ENCODE results near the gene ERLEC1. TPM values are rescaled to one million over a fixed set of nuclear protein-coding genes. Genes with fewer than 3 reads are reported as not detected.
A peak's percentile ranks its signal among the peaks of the same experiment; 100 is the strongest.

Gene ERLEC1, protein sequence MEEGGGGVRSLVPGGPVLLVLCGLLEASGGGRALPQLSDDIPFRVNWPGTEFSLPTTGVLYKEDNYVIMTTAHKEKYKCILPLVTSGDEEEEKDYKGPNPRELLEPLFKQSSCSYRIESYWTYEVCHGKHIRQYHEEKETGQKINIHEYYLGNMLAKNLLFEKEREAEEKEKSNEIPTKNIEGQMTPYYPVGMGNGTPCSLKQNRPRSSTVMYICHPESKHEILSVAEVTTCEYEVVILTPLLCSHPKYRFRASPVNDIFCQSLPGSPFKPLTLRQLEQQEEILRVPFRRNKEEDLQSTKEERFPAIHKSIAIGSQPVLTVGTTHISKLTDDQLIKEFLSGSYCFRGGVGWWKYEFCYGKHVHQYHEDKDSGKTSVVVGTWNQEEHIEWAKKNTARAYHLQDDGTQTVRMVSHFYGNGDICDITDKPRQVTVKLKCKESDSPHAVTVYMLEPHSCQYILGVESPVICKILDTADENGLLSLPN
- 10 to 100 TPM; 32.4 to 33.6 TPM for total RNA-seq
- polyA plus RNA-seq = 10 to 100 TPM; 37.1 to 47.3 TPM

DNA sequence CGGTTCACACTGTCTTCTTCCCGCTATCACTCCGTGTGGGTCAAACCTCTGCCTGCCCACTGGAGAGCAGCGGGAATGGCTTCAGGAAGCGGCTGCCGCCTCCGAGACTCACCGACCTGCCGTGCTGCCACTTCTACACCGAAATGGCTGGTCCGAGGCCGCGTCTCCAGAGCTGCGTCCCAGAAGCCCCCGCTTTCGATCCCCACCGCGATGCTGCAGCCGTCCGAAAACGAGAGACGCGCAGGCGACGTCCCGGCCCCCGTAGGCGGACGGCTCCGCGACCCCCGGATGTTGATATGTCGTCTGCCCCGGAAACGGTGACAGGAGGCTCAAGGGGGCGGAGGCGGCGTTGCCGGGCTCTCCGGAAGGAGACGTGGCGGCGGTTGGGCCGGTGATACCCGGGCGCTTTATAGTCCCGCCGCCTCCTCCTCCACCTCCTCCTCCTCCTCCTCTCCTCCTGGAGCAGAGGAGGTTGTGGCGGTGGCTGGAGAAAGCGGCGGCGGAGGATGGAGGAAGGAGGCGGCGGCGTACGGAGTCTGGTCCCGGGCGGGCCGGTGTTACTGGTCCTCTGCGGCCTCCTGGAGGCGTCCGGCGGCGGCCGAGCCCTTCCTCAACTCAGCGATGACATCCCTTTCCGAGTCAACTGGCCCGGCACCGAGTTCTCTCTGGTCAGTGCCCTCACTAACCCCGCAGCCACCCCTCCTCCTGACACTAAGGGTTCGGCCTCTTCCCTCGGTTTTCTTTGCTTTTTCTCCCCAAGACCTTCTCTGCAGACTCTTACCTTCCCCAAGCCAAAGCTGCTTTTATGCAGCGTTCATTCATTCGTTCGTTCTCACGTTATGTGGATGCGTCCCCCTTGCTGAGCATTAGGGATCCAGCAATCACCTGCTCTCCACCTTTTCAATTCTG, at the start of gene ERLEC1, which contains the start of gene ASB3:
ERLEC1 (plus strand) TSS at position 340 of the 909 bp plus-strand sequence; CDS start at position 507, 167 bp downstream.
ASB3 (minus strand) TSS at position 249 of the 909 bp plus-strand sequence. CDS start 21,381 bp downstream, outside the sequence.
- Histone ChIP-seq H3K27me3 (ENCODE audit: insufficient read depth, low read length) (no peaks in the 10 kb centered on the region), H3K9me3 (ENCODE audit: control insufficient read depth in 1 of 2, low read length in 2 of 2) (no peaks in the 10 kb centered on the region), H3K4me1 (ENCODE audit: insufficient read depth, low read length) (peaks cover 49% of the 10 kb centered on the region), H3K27ac (ENCODE audit: low read depth, low read length) (peak within 1 kb of the TSS; percentile 86), H3K4me3 (ENCODE audit: low read length in 2 of 2) (peak within 1 kb of the TSS; percentile 80 to 96), H3K36me3 (ENCODE audit: insufficient read depth, low read length) (no peaks in the 10 kb centered on the region)
- POLR2A ChIA-PET (ENCODE audit: partially characterized antibody) = interaction anchor here (0.8 to 6.2 kb wide), 6 partner anchors 16 to 771 kb away, joined by 3 to 66 read pairs (median 4); partner anchors contain the start of gene CHAC2
- peak; percentile 85 to 90 (median 87) for DNase-seq
- Mint-ChIP-seq H3K27me3 (no peaks in the 10 kb centered on the region), H3K27ac (peak within 1 kb of the TSS; percentile 90 to 99 (median 95)), H3K36me3 (peaks cover 7 to 25% of the 10 kb centered on the region in 2 donors), H3K9me3 (no peaks in the 10 kb centered on the region), H3K4me1 (peaks cover 36 to 73% (median 52%) of the 10 kb centered on the region in 4 donors), H3K4me3 (peak within 1 kb of the TSS; percentile 91 to 100 (median 96))
- CTCF ChIA-PET (ENCODE audit: partially characterized antibody) = interaction anchor here (1.0 to 1.4 kb wide), 3 partner anchors 8 to 20 kb away, joined by 3 to 6 read pairs (median 3); partner anchors contain the start of gene CHAC2
- intact Hi-C loops (cut with micrococcal nuclease) = loop anchor here (1.0 to 10.0 kb wide), 4 partner anchors 19 to 936 kb away; partner anchors contain the start of genes ACYP2, EML6 and PSME4

DNA sequence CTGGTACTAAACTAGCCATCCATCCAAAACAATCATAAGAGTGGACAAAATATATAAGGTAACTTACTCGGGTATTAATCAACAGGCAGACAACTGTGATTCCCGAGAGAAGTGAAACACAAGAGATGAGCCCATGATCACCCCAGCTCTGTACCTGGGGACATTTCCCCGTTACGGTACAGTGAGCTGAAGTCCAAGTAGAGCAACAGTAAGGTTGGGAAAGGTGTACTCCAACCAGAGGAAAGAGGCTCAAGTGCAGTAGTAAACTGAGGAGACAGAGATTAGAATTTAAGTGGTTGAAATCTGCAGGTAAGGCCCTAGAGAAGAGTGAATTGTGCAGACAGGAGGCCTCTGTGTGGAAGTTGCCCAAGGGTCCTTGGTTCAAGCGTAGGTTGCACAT, 49.8 kb upstream of the ERLEC1 start:
- Mint-ChIP-seq H3K4me3 (no peak overlapping the region), H3K27me3 (no peaks in the 10 kb centered on the region), H3K9me3 (no peaks in the 10 kb centered on the region), H3K36me3 (peaks cover 25 to 39% of the 10 kb centered on the region in 2 donors), H3K4me1 (peaks cover 0 to 12% (median 6%) of the 10 kb centered on the region in 4 donors), H3K27ac (peak overlapping the region in 1 of 7 donors; percentile 29)
- POLR2A ChIA-PET (ENCODE audit: partially characterized antibody) = no interaction called here
- intact Hi-C loops (cut with micrococcal nuclease) = no loop called here
- CTCF ChIA-PET (ENCODE audit: partially characterized antibody) = no interaction called here
- Histone ChIP-seq H3K9me3 (ENCODE audit: control insufficient read depth in 1 of 2, low read length in 2 of 2) (no peaks in the 10 kb centered on the region), H3K4me3 (ENCODE audit: low read length in 2 of 2) (no peak overlapping the region), H3K4me1 (ENCODE audit: insufficient read depth, low read length) (no peaks in the 10 kb centered on the region), H3K27me3 (ENCODE audit: insufficient read depth, low read length) (no peaks in the 10 kb centered on the region), H3K27ac (ENCODE audit: low read depth, low read length) (no peak overlapping the region), H3K36me3 (ENCODE audit: insufficient read depth, low read length) (no peaks in the 10 kb centered on the region)
- no peak for DNase-seq

- Histone ChIP-seq H3K27ac (ENCODE audit: low read depth, low read length) (no peak overlapping the region), H3K4me3 (ENCODE audit: low read length in 2 of 2) (no peak overlapping the region), H3K27me3 (ENCODE audit: insufficient read depth, low read length) (no peaks in the 10 kb centered on the region), H3K36me3 (ENCODE audit: insufficient read depth, low read length) (no peaks in the 10 kb centered on the region), H3K9me3 (ENCODE audit: control insufficient read depth in 1 of 2, low read length in 2 of 2) (no peaks in the 10 kb centered on the region), H3K4me1 (ENCODE audit: insufficient read depth, low read length) (no peaks in the 10 kb centered on the region)
- POLR2A ChIA-PET (ENCODE audit: partially characterized antibody) = no interaction called here
- intact Hi-C loops (cut with micrococcal nuclease) = no loop called here
- no peak overlapping the region for H3K27ac Mint-ChIP-seq
- H3K36me3 Mint-ChIP-seq = peaks cover 26 to 47% of the 10 kb centered on the region in 2 donors
- no peaks in the 10 kb centered on the region for H3K9me3 Mint-ChIP-seq
- H3K27me3 Mint-ChIP-seq = no peaks in the 10 kb centered on the region
- no peak overlapping the region for H3K4me3 Mint-ChIP-seq
- H3K4me1 Mint-ChIP-seq = peaks cover 0 to 14% (median 11%) of the 10 kb centered on the region in 4 donors
- DNase-seq = no peak
- CTCF ChIA-PET (ENCODE audit: partially characterized antibody) = interaction anchor here (1.2 kb wide), 1 partner anchor 29 kb away, joined by 3 read pairs; the partner anchor contains the start of gene CHAC2
Measured at GRCh38 chr2:53739032-53739431, 47.8 kb upstream of the ERLEC1 start.

DNA sequence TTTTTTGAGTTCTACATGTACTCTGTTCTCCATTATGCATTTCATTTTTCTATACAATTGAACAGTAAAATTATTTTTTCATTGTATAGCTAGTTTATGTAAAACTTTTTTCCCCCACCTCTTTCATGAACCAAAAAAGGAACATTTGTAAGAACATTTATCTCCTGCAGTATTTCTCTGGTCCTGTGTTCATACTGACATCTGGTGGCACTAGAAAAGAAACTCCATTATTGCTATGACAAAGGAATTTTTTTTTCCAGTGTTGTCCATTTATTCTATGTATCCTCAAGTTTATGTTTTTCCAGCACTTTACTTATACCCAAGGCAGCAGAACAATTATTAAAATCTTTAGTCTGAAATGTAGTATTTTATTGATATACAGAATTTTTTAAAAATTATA, 46.7 kb upstream of the ERLEC1 start:
- no peaks in the 10 kb centered on the region for H3K27me3 ChIP-seq (ENCODE audit: insufficient read depth, low read length)
- H3K27ac ChIP-seq (ENCODE audit: low read depth, low read length) = no peak overlapping the region
- intact Hi-C loops (cut with micrococcal nuclease) = no loop called here
- no peaks in the 10 kb centered on the region for H3K4me1 ChIP-seq (ENCODE audit: insufficient read depth, low read length)
- POLR2A ChIA-PET (ENCODE audit: partially characterized antibody) = no interaction called here
- H3K4me3 ChIP-seq (ENCODE audit: low read length in 2 of 2) = no peak overlapping the region
- no peak for DNase-seq
- H3K4me3 Mint-ChIP-seq = no peak overlapping the region
- no peak overlapping the region for H3K27ac Mint-ChIP-seq
- no peaks in the 10 kb centered on the region for H3K27me3 Mint-ChIP-seq
- H3K36me3 ChIP-seq (ENCODE audit: insufficient read depth, low read length) = no peaks in the 10 kb centered on the region
- H3K9me3 Mint-ChIP-seq = no peaks in the 10 kb centered on the region
- CTCF ChIA-PET (ENCODE audit: partially characterized antibody) = interaction anchor here (1.2 kb wide), 1 partner anchor 28 kb away, joined by 3 read pairs; the partner anchor contains the start of gene CHAC2
- peaks cover 0 to 12% (median 9%) of the 10 kb centered on the region in 4 donors for H3K4me1 Mint-ChIP-seq
- H3K36me3 Mint-ChIP-seq = peaks cover 22 to 38% of the 10 kb centered on the region in 2 donors
- H3K9me3 ChIP-seq (ENCODE audit: control insufficient read depth in 1 of 2, low read length in 2 of 2) = no peaks in the 10 kb centered on the region

DNA sequence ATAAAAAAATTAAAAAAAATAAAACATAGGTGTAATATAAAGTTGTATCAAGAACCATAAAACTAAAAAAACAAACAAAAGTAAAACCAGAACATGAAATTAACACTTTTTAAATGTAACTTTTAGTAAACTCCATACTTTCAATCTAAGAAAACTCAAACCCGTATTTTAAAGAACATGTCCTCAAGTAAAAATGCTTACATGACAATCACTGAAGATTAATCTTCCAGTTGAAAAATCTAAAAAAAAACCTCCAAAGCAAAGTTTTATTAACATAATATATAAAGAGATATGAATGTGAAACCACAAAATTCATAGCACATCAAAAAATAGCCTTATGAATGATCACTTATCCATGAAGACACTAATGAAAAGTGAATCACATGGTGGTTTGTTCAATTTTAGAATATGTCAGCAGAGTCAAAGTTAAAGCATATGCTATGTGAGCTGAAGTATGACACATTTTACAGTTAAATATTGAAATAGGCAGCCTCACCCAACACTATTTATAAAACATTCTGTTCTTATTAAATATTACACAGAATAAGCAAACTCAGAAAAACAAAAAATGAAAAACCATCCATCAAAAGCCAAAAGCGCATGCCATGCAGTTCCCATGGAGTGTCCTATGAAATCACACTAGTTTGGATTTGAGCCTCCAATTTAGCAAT, 42.3 kb upstream of the ERLEC1 start:
- no peak for DNase-seq
- POLR2A ChIA-PET (ENCODE audit: partially characterized antibody) = interaction anchor here (1.6 kb wide), 1 partner anchor 24 kb away, joined by 3 read pairs; no protein-coding TSS in a partner anchor
- intact Hi-C loops (cut with micrococcal nuclease) = no loop called here

GRCh38 chr2:53750041-53750768, 36.6 kb upstream of the ERLEC1 start:
- no peaks in the 10 kb centered on the region for H3K9me3 Mint-ChIP-seq
- Histone ChIP-seq H3K36me3 (ENCODE audit: insufficient read depth, low read length) (peaks cover 5% of the 10 kb centered on the region), H3K4me3 (ENCODE audit: low read length in 2 of 2) (no peak overlapping the region), H3K27ac (ENCODE audit: low read depth, low read length) (no peak overlapping the region), H3K4me1 (ENCODE audit: insufficient read depth, low read length) (no peaks in the 10 kb centered on the region), H3K27me3 (ENCODE audit: insufficient read depth, low read length) (no peaks in the 10 kb centered on the region), H3K9me3 (ENCODE audit: control insufficient read depth in 1 of 2, low read length in 2 of 2) (no peaks in the 10 kb centered on the region)
- no peaks in the 10 kb centered on the region for H3K27me3 Mint-ChIP-seq
- CTCF ChIA-PET (ENCODE audit: partially characterized antibody) = interaction anchor here (1.1 kb wide), 1 partner anchor 17 kb away, joined by 3 read pairs; the partner anchor contains the start of gene CHAC2
- no peaks in the 10 kb centered on the region for H3K4me1 Mint-ChIP-seq
- H3K4me3 Mint-ChIP-seq = no peak overlapping the region
- no peak overlapping the region for H3K27ac Mint-ChIP-seq
- intact Hi-C loops (cut with micrococcal nuclease) = no loop called here
- H3K36me3 Mint-ChIP-seq = peaks cover 33 to 35% of the 10 kb centered on the region in 2 donors
- DNase-seq = no peak
- POLR2A ChIA-PET (ENCODE audit: partially characterized antibody) = no interaction called here

More for the DNA sequence above, 42.3 kb upstream of the ERLEC1 start:
- CTCF ChIA-PET (ENCODE audit: partially characterized antibody) = interaction anchor here (1.3 kb wide), 2 partner anchors 12 to 29 kb away, joined by 3 to 4 read pairs; no protein-coding TSS in a partner anchor
- Histone ChIP-seq H3K27ac (ENCODE audit: low read depth, low read length) (no peak overlapping the region), H3K4me1 (ENCODE audit: insufficient read depth, low read length) (no peaks in the 10 kb centered on the region), H3K27me3 (ENCODE audit: insufficient read depth, low read length) (no peaks in the 10 kb centered on the region), H3K4me3 (ENCODE audit: low read length in 2 of 2) (no peak overlapping the region), H3K9me3 (ENCODE audit: control insufficient read depth in 1 of 2, low read length in 2 of 2) (no peaks in the 10 kb centered on the region), H3K36me3 (ENCODE audit: insufficient read depth, low read length) (no peaks in the 10 kb centered on the region)
- Mint-ChIP-seq H3K9me3 (no peaks in the 10 kb centered on the region), H3K27me3 (no peaks in the 10 kb centered on the region), H3K36me3 (peaks cover 33 to 48% of the 10 kb centered on the region in 2 donors), H3K4me3 (no peak overlapping the region), H3K27ac (no peak overlapping the region), H3K4me1 (peaks cover 0 to 8% (median 5%) of the 10 kb centered on the region in 4 donors)
